Measurements from ENCODE around the gene PLEKHA3.

- TF ChIP-seq REST (IDR thresholded peaks at IDR 0.05; ENCODE audit: low read depth) (no peak), EZH2phosphoT487 (IDR thresholded peaks at IDR 0.05; ENCODE audit: borderline replicate concordance) (no peak), EZH2 (IDR thresholded peaks at IDR 0.05) (no peak)
- TF ChIP-seq, protein P1, sequence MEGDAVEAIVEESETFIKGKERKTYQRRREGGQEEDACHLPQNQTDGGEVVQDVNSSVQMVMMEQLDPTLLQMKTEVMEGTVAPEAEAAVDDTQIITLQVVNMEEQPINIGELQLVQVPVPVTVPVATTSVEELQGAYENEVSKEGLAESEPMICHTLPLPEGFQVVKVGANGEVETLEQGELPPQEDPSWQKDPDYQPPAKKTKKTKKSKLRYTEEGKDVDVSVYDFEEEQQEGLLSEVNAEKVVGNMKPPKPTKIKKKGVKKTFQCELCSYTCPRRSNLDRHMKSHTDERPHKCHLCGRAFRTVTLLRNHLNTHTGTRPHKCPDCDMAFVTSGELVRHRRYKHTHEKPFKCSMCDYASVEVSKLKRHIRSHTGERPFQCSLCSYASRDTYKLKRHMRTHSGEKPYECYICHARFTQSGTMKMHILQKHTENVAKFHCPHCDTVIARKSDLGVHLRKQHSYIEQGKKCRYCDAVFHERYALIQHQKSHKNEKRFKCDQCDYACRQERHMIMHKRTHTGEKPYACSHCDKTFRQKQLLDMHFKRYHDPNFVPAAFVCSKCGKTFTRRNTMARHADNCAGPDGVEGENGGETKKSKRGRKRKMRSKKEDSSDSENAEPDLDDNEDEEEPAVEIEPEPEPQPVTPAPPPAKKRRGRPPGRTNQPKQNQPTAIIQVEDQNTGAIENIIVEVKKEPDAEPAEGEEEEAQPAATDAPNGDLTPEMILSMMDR (IDR thresholded peaks at IDR 0.05 in 2 of 3, conservative IDR thresholded peaks at IDR 0.05 in 1 of 3; ENCODE audit: borderline replicate concordance in 1 of 3, insufficient read depth in 1 of 3, low read depth in 2 of 3, low read length in 2 of 3): no peak
Measured at GRCh38 chr2:178530625-178531142, 50.4 kb downstream of the PLEKHA3 start.
